OCI-LY7 (cell line): Measurements from ENCODE around the gene SYN1. TPM values are rescaled to one million over a fixed set of nuclear protein-coding genes. Genes with fewer than 3 reads are reported as not detected.
"Not testable (repeated sequence)": the region's sequence is repeated elsewhere in the genome, so short reads cannot be mapped to it uniquely, and the experiment has no call there.

Experiments used
- Bru-seq: library from RNA; stranded (reverse); fragments of 400-500 nt; gene quantifications from one replicate; lab custom pipeline; 2021; lab: Mats Ljungman, UMichigan
- BruChase-seq, 2 experiments: library from RNA; stranded (reverse); fragments of 400-500 nt; gene quantifications; one replicate each; lab custom pipeline; 2021; lab: Mats Ljungman, UMichigan
- BruUV-seq: library from RNA; stranded (reverse); fragments of 400-500 nt; replicated peaks from 2 replicates; lab custom pipeline; 2021; lab: Mats Ljungman, UMichigan
- CTCF ChIA-PET: fragments of 300-600 bp; sonication (Branson Sonifier 250); formaldehyde crosslinking; loops from one replicate; lab custom pipeline; 2022; ENCODE audit warnings: antibody characterized with exemption; ENCODE audit not compliant: unreplicated experiment; lab: Charles Lee
- POLR2A ChIA-PET: fragments of 300-600 bp; sonication (Branson Sonifier 250); formaldehyde crosslinking; loops from one replicate; lab custom pipeline; 2022; ENCODE audit warnings: antibody characterized with exemption; lab: Charles Lee
- DNase-seq: peaks from one replicate; pipeline ENCODE4 v3.0.0-alpha.2; 2015; ENCODE audit warnings: low spot score
- H2AFZ ChIP-seq: fragments of 200-600 bp; sonication (generic), shearing (Covaris generic); 2 replicates; pipeline ENCODE4 v1.6.1; 2014; ENCODE audit warnings: mild to moderate bottlenecking, antibody characterized with exemption, low read length, moderate library complexity
- H3K27ac ChIP-seq: fragments of 200-600 bp; sonication (generic); 2 replicates; pipeline ENCODE4 v1.5.1; 2014; ENCODE audit warnings: mixed run types, low read depth, mild to moderate bottlenecking, moderate library complexity, low read length, inconsistent platforms; ENCODE audit not compliant: poor library complexity, severe bottlenecking
- H3K36me3 ChIP-seq: fragments of 200-600 bp; sonication (generic); 2 replicates; pipeline ENCODE4 v1.6.1; 2014; ENCODE audit warnings: mild to moderate bottlenecking, antibody characterized with exemption, low read length, moderate library complexity, mixed read lengths; ENCODE audit not compliant: insufficient read depth
- H3K4me1 ChIP-seq: fragments of 200-600 bp; sonication (generic); 2 replicates; pipeline ENCODE4 v1.5.1; 2014; ENCODE audit warnings: mild to moderate bottlenecking, low read length; ENCODE audit not compliant: insufficient read depth, poor library complexity, severe bottlenecking
- H3K4me2 ChIP-seq: fragments of 200-600 bp; sonication (generic); 2 replicates; pipeline ENCODE4 v1.6.1; 2014; ENCODE audit warnings: mild to moderate bottlenecking, low read length
- H3K4me3 ChIP-seq: fragments of 200-600 bp; sonication (generic); 2 replicates; pipeline ENCODE4 v1.5.1; 2014; ENCODE audit warnings: mild to moderate bottlenecking, low read depth, low read length; ENCODE audit not compliant: poor library complexity, severe bottlenecking
- H3K79me2 ChIP-seq: fragments of 200-600 bp; sonication (generic); 2 replicates; pipeline ENCODE4 v1.6.1; 2016; ENCODE audit warnings: low read depth, mild to moderate bottlenecking, low read length, moderate library complexity, mixed read lengths; ENCODE audit not compliant: insufficient read depth
- H3K9me2 ChIP-seq: fragments of 200-600 bp; sonication (generic); 2 replicates; pipeline ENCODE4 v1.6.1; 2016; ENCODE audit warnings: mild to moderate bottlenecking, low read length, mixed read lengths; ENCODE audit not compliant: insufficient read depth
- H3K9me3 ChIP-seq: fragments of 200-600 bp; sonication (generic); 2 replicates; pipeline ENCODE4 v1.6.1; 2014; ENCODE audit warnings: mild to moderate bottlenecking, mixed run types, low read length, mixed read lengths
- H4K20me1 ChIP-seq: fragments of 200-600 bp; sonication (generic); 2 replicates; pipeline ENCODE4 v1.6.1; 2014; ENCODE audit warnings: mild to moderate bottlenecking, antibody characterized with exemption, low read length, moderate library complexity, mixed read lengths; ENCODE audit not compliant: insufficient read depth
- EZH2phosphoT487 ChIP-seq: fragments of 200-600 bp; sonication (generic); IDR thresholded peaks from 2 replicates; pipeline ENCODE4 v1.6.1; 2018; ENCODE audit warnings: low read depth, borderline replicate concordance, mild to moderate bottlenecking, mixed run types, antibody characterized with exemption, low read length, moderate library complexity, mixed read lengths
- intact Hi-C: fragments of 100-400 bp; cut with micrococcal nuclease; formaldehyde crosslinking; loops from one replicate; pipeline ENCODE4 v1.10.0; 2022; ENCODE audit not compliant: unreplicated experiment
- long read RNA-seq: library from polyadenylated mRNA; stranded (forward); transcript quantifications from one replicate; pipeline ENCODE4 v2.0.0, GENCODE V29; 2022
- total RNA-seq, 2 experiments: library from RNA; depleted of rRNA in 1 of 2; stranded (reverse); fragments of >200 nt in 1 of 2; shearing (Covaris generic) in 1 of 2; gene quantifications; 2 replicates each; pipeline ENCODE4 v1.2.3, GENCODE V29; 2014 to 2022
- TF ChIP-seq, protein P1 (sequence below): fragments of 200-600 bp; sonication (generic); conservative IDR thresholded peaks from 2 replicates; pipeline ENCODE4 v1.5.1; 2014; ENCODE audit warnings: mild to moderate bottlenecking, antibody characterized with exemption, low read length, moderate library complexity, mixed read lengths

SYN1 gene
- total RNA-seq (2014; rRNA removed; shearing (Covaris generic)) (not detected in 2 replicates), total RNA-seq (2022) (not detected in 2 replicates), Bru-seq, nascent RNA (not detected), BruChase-seq, experiment 1, labeled RNA remaining after a 6-hour chase (not detected), BruChase-seq, experiment 2, labeled RNA remaining after a 2-hour chase (percentile 4 among the genes with signal in this experiment)
- long read RNA-seq = 0 reads

DNA sequence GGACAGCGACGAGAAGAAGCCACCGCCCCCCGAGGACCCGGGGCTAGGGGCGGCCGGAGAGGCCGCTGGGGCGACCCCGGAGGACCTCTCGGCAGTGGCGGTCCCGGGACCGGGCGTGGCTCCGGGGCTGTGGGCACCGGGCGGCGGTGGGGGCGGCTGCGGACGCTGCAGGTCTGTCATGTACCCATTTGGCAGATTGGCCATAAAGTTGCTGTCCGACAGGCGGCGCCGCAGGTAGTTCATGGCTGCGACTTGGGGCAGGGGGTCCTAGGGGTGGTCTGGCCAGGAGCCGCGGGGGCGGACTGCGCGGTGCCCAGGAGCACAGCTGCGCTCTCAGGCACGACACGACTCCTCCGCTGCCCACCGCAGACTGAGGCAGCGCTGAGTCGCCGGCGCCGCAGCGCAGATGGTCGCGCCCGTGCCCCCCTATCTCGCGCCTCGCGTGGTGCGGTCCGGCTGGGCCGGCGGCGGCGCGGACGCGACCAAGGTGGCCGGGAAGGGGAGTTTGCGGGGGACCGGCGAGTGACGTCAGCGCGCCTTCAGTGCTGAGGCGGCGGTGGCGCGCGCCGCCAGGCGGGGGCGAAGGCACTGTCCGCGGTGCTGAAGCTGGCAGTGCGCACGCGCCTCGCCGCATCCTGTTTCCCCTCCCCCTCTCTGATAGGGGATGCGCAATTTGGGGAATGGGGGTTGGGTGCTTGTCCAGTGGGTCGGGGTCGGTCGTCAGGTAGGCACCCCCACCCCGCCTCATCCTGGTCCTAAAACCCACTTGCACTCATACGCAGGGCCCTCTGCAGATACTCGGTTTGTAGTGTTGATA lies at the start of gene SYN1:
Gene SYN1, minus strand, starts transcription at position 372 of the 817 bp plus-strand sequence. Its CDS starts 129 bp downstream, at position 243.
- H3K4me2 ChIP-seq = no peak within 1 kb of the TSS
- H3K9me2 ChIP-seq = no peaks in the 10 kb centered on the region
- H2AFZ ChIP-seq = no peak within 1 kb of the TSS
- no peak within 1 kb of the TSS for H3K27ac ChIP-seq
- ChIA-PET CTCF (no interaction called here), POLR2A (no interaction called here)
- H3K36me3 ChIP-seq = no peaks in the 10 kb centered on the region
- H4K20me1 ChIP-seq = no peaks in the 10 kb centered on the region
- H3K79me2 ChIP-seq = no peaks in the 10 kb centered on the region
- no peak within 1 kb of the TSS for H3K4me3 ChIP-seq
- intact Hi-C loops = no loop called here
- BruUV-seq = no TSS peak
- no peak for DNase-seq
- no peaks in the 10 kb centered on the region for H3K4me1 ChIP-seq
- H3K9me3 ChIP-seq = no peaks in the 10 kb centered on the region
- no peak for TF ChIP-seq EZH2phosphoT487
- TF ChIP-seq, protein P1, sequence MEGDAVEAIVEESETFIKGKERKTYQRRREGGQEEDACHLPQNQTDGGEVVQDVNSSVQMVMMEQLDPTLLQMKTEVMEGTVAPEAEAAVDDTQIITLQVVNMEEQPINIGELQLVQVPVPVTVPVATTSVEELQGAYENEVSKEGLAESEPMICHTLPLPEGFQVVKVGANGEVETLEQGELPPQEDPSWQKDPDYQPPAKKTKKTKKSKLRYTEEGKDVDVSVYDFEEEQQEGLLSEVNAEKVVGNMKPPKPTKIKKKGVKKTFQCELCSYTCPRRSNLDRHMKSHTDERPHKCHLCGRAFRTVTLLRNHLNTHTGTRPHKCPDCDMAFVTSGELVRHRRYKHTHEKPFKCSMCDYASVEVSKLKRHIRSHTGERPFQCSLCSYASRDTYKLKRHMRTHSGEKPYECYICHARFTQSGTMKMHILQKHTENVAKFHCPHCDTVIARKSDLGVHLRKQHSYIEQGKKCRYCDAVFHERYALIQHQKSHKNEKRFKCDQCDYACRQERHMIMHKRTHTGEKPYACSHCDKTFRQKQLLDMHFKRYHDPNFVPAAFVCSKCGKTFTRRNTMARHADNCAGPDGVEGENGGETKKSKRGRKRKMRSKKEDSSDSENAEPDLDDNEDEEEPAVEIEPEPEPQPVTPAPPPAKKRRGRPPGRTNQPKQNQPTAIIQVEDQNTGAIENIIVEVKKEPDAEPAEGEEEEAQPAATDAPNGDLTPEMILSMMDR = no peak

DNA sequence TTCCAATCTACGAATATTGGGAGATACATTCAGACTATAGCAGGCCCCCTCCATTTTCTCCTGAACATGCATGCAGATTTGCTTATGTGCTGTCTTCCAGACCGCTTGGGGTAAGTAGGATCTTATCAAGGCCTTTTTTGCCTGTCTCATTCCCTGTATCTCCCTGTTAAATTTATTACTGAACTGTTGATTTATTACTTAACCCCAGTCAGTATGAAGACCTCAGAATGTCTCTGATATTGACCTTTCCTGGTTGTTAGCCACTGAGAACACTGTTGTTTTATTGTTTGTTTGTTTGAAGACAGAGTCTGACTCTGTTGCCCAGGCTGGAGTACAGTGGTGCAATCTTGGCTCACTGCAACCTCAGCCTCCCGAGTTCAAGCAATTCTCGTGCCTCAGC lies 46.1 kb upstream of the SYN1 start:
- H3K9me3 ChIP-seq, DNase-seq, H3K4me2 ChIP-seq, CTCF ChIA-PET, H3K27ac ChIP-seq, H4K20me1 ChIP-seq, H3K36me3 ChIP-seq, intact Hi-C loops, POLR2A ChIA-PET, H3K9me2 ChIP-seq, H3K79me2 ChIP-seq, BruUV-seq, H2AFZ ChIP-seq, H3K4me1 ChIP-seq, H3K4me3 ChIP-seq: not testable (repeated sequence)

DNA sequence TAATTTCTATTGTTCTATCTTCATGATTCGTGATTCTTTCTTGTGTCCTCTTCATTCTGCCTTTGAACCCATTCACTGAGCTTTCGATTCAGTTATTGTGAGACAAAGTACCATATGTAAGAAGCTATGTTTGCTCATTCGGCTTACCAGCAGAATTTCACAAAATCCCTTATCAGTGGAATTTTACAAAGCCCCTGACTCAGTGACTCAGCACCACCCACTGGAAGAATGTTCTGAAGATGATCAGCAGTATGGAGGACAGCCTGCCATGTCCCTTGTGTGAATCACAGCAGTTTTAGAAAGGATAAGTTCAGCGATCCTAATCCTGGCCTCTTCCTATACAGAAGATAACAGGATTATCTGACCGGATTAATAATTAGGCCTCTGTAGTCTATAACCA lies 45.1 kb upstream of the SYN1 start:
- H3K4me1 ChIP-seq = peaks cover 4% of the 10 kb centered on the region
- BruUV-seq = no TSS peak
- POLR2A ChIA-PET = no interaction called here
- H3K27ac ChIP-seq = no peak overlapping the region
- no peak overlapping the region for H2AFZ ChIP-seq
- CTCF ChIA-PET = no interaction called here
- DNase-seq = no peak
- no peaks in the 10 kb centered on the region for H3K9me2 ChIP-seq
- no peak overlapping the region for H3K4me3 ChIP-seq
- no peaks in the 10 kb centered on the region; the same call in 1 of the 2 replicates for H3K36me3 ChIP-seq
- H4K20me1 ChIP-seq = no peaks in the 10 kb centered on the region
- H3K9me3 ChIP-seq = no peaks in the 10 kb centered on the region
- intact Hi-C loops = no loop called here
- H3K4me2 ChIP-seq = no peak overlapping the region
- no peaks in the 10 kb centered on the region for H3K79me2 ChIP-seq
- no peak for TF ChIP-seq EZH2phosphoT487
- TF ChIP-seq, protein P1 = no peak
